ENCODE measurements around the gene COQ4.
"Not testable (repeated sequence)": the region's sequence is repeated elsewhere in the genome, so short reads cannot be mapped to it uniquely, and the experiment has no call there.

Gene COQ4

GRCh38 chr9:128304136-128304970, 18.3 kb upstream of the COQ4 start:
- DNase-seq = no peak

- no peak for DNase-seq
Measured at GRCh38 chr9:128304971-128305288, 17.7 kb upstream of the COQ4 start.

GRCh38 chr9:128309551-128309950, 13.1 kb upstream of the COQ4 start:
- no peak for DNase-seq

GRCh38 chr9:128310461-128310860, 12.2 kb upstream of the COQ4 start:
- DNase-seq = no peak

GRCh38 chr9:128314697-128315096, 7.9 kb upstream of the COQ4 start:
- DNase-seq = no peak

GRCh38 chr9:128316421-128316820, 6.2 kb upstream of the COQ4 start:
- DNase-seq = no peak

- DNase-seq = no peak
Measured at GRCh38 chr9:128317629-128318028, 5.0 kb upstream of the COQ4 start.

GRCh38 chr9:128321343-128321742, 1.3 kb upstream of the COQ4 start:
- DNase-seq = no peak

- DNase-seq = no peak
Measured at GRCh38 chr9:128321879-128322403, 698 bp upstream of the COQ4 start.

GRCh38 chr9:128323212-128323730, 632 bp downstream of the COQ4 start:
- no peak for DNase-seq

- DNase-seq = no peak
Measured at GRCh38 chr9:128323791-128324190, 1.2 kb downstream of the COQ4 start.

- no peak for DNase-seq
Measured at GRCh38 chr9:128324401-128324800, 1.8 kb downstream of the COQ4 start.

- no peak for DNase-seq
Measured at GRCh38 chr9:128325629-128326028, 3.0 kb downstream of the COQ4 start.

- DNase-seq = no peak
Measured at GRCh38 chr9:128333451-128333869, 10.8 kb downstream of the COQ4 start.

- DNase-seq = no peak
Measured at GRCh38 chr9:128335161-128335560, 12.5 kb downstream of the COQ4 start.

- DNase-seq = no peak
Measured at GRCh38 chr9:128335914-128336313, 13.3 kb downstream of the COQ4 start.

GRCh38 chr9:128337936-128338335, 15.3 kb downstream of the COQ4 start:
- no peak for DNase-seq

GRCh38 chr9:128338852-128339614, 16.4 kb downstream of the COQ4 start:
- not testable (repeated sequence) for DNase-seq

- DNase-seq = peak; percentile 87
Measured at GRCh38 chr9:128339761-128340690, 17.4 kb downstream of the COQ4 start, which contains the start of gene SLC27A4. Gene SLC27A4, plus strand, starts transcription at chr9:128340527. Its CDS starts 2,606 bp downstream, at chr9:128343133.

GRCh38 chr9:128340691-128341434, 18.2 kb downstream of the COQ4 start:
- DNase-seq = no peak

- peak; percentile 82 for DNase-seq
Measured at GRCh38 chr9:128341435-128341849, 18.8 kb downstream of the COQ4 start.

All from stimulated activated CD4-positive, alpha-beta T cell treated with anti-CD3 and anti-CD28 coated beads, Interleukin-15, amount 100 ng/mL, for 24 hours (primary cell).